ENCODE measurements around the gene SHF.

The SHF gene, protein sequence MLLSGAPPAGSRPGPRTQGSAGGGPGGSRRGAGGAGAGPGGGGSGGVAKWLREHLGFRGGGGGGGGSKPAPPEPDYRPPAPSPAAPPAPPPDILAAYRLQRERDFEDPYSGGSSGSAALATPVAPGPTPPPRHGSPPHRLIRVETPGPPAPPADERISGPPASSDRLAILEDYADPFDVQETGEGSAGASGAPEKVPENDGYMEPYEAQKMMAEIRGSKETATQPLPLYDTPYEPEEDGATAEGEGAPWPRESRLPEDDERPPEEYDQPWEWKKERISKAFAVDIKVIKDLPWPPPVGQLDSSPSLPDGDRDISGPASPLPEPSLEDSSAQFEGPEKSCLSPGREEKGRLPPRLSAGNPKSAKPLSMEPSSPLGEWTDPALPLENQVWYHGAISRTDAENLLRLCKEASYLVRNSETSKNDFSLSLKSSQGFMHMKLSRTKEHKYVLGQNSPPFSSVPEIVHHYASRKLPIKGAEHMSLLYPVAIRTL

DNA sequence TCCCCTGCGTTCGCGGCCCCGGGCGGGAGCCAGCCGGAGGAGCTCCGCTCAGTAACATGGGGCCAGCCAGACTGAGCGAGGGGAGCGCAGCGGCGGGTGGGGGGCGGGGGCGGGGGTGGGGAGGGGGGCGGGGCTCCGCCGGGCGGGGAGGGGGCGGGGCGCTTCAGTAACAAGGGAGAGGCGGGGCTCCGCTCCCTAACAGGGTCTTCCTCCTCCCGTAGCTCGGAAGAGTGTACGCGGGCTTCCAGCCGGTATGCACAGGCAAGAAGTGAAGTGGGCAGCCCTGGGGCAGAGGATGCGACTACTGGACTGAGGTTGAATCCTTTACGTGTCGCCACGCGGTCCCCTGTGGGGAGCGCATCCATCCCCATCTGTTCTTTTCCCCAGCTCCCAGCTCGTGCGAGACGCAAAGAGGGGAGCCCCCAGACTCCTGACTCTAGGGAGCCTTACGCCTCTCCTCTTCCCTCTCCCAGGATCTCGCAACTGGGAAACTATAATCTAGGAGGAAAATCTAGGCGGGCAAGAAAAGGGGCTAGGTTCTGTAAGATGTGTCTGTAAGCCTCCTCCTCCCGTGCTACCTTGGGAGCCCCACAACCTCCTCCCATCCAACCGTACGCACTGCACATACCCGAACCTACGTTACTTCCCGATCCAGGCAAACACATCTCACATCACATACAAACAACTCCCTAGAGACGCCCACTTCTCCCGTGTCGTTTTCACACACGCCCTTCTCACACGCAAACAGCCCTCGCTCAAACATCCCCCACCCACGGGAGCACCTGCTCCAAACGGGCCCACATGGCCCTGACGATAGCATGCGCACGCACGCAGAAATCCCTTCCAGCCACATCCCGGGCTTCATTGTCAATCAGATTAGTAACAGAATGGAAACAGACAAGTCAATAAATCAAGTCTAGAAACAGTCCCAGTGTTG is at the start of gene SHF:
SHF (minus strand) TSS at position 73 of the 937 bp plus-strand sequence; CDS start at position 58, 15 bp downstream.
- in situ Hi-C loops (cut with MboI; ENCODE audit: low sequenced_read_pairs), result loop anchor here (25.0 kb wide), 1 partner anchor 449 kb away; the partner anchor contains the start of gene SQOR

GRCh38 chr15:45236806-45237205 is 49.0 kb upstream of the SHF start:
- in situ Hi-C loops (cut with MboI; ENCODE audit: low sequenced_read_pairs), result loop anchor here (10.0 kb wide), 1 partner anchor 88 kb away; no protein-coding TSS in a partner anchor

DNA sequence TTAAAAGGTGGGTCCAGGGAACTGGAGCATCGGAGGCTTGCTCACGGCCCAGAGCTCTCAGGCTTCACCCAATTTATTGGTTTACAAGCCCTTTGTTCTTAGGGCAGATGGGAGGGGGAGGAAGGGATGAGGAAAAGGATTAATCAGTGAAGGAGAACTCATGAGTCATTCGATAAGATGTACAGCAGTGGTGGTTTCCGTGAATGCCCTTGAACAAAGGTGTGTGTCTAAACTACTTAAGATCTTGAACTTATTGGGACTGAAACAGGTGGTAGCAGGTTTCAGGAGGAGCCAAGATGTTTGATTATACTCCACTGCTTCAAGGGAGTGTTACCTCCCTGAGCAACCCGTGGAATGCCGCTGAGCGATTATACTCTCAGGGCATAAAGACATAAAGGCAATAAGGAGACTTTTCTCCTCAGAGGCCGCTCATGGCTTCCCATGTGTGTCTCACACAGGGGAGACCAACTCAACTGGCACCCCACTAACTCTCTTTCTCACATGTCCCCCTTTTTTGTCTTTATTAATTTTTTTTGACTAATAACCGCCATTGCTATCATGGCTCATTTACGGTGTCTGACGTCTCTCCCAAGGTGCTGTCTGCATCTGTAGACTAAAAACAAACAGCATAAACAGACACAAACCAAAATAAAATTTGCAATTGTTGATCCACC is 46.9 kb upstream of the SHF start:
- in situ Hi-C loops (cut with MboI; ENCODE audit: low sequenced_read_pairs), result loop anchor here (10.0 kb wide), 1 partner anchor 90 kb away; no protein-coding TSS in a partner anchor

- in situ Hi-C loops (cut with MboI; ENCODE audit: low sequenced_read_pairs), result loop anchor here (10.0 kb wide), 1 partner anchor 93 kb away; no protein-coding TSS in a partner anchor
Measured at GRCh38 chr15:45231864-45232562, 44.2 kb upstream of the SHF start.

- in situ Hi-C loops (cut with MboI; ENCODE audit: low sequenced_read_pairs), result loop anchor here (10.0 kb wide), 1 partner anchor 94 kb away; no protein-coding TSS in a partner anchor
Measured at GRCh38 chr15:45231132-45231531, 43.4 kb upstream of the SHF start.

- in situ Hi-C loops (cut with MboI; ENCODE audit: low sequenced_read_pairs), result loop anchor here (10.0 kb wide), 1 partner anchor 94 kb away; no protein-coding TSS in a partner anchor
Measured at GRCh38 chr15:45230245-45230965, 42.6 kb upstream of the SHF start.

DNA sequence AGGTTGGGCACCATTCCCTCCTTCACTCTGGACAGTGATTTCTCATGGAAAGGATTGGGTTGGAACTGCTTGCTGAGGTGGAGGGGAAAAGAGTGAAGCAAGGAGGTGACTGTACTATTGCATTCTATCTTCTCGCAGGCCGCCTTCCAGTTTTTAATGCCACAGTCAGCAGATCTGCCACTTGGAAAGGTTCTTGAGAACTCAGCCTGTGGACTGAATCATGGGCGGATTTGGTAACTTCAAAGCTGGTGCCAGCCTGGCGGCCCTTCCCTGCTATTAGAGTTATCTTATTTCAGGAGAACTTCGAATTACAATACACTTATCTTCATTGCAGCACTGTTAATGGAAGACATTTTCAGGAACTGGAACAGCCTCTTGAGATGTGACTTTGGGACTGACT is 41.2 kb upstream of the SHF start:
- in situ Hi-C loops (cut with MboI; ENCODE audit: low sequenced_read_pairs), result no loop called here

DNA sequence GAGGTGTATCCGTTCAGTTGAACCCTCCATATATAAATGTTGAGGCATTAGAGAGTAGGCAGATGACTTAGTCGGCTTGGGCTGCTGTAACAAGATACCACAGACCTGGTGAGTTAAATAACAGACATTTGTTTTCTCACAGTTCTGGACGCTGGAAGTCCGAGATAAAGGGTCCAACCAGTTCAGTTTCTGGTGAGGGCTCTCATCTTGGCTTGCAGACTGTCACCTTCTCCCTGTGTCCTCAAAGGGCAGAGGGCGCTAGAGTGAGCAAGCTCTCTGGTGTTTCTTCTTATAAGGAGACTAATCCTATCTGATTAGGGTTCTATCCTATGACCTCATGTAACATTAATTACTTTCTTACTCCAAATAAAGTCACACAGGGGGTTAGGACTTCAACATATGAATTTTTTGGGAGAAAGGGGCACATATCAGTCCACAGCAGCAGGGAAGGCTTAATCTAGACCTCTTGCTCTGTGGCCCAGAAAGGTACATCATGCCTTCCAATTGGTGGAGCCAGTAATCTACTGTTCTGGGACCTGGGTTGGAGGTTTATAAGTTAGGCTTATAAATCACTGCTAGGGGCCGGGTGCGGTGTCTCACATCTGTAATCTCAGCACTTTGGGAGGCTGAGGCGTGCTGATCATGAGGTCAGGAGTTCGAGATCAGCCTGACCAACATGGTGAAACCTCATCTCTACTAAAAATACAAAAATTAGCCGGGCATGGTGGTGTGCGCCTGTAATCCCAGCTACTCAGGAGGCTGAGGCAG is 37.9 kb upstream of the SHF start:
- in situ Hi-C loops (cut with MboI; ENCODE audit: low sequenced_read_pairs), result no loop called here

- in situ Hi-C loops (cut with MboI; ENCODE audit: low sequenced_read_pairs), result no loop called here
Measured at GRCh38 chr15:45224621-45225217, 37.0 kb upstream of the SHF start.

- in situ Hi-C loops (cut with MboI; ENCODE audit: low sequenced_read_pairs), result no loop called here
Measured at GRCh38 chr15:45221967-45222366, 34.2 kb upstream of the SHF start.

- in situ Hi-C loops (cut with MboI; ENCODE audit: low sequenced_read_pairs), result no loop called here
Measured at GRCh38 chr15:45221053-45221599, 33.4 kb upstream of the SHF start.

DNA sequence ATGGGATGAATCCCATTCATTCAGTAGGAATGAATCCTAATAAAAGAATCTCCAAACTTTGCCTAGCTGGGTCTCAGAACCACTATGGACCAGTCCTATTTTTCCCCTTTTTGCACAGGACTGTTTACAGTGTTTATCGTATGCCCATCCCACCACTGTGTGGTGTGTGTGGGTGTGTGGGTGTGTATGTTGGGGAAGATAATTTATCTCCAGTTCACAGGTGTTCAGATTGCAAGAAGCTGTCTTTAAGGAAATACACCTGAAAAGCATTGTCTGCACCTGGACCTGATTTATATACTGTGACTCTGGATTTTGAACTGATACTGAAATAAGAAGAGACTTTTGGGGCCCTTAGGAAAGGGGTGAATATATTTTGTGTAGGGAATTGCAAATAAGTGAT is 24.7 kb upstream of the SHF start:
- in situ Hi-C loops (cut with MboI; ENCODE audit: low sequenced_read_pairs), result no loop called here

DNA sequence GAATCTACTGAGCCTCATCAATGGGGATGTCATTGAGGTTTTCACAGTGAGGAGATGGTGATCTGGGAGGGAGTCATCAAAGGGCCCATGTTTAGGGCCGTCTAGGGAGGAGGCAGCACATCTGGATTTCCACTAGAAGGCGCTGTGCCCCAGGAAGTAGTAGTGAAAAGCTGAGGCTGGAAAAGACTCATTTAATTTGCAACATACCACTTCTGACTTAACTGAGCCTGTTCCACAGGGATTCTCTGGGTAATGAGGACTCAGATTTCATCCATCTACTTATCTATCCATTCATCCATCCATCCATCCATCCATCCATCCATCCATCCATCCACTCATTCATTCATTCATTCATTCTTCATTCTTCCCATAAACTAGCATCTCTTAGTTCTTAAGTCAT is 17.4 kb upstream of the SHF start:
- in situ Hi-C loops (cut with MboI; ENCODE audit: low sequenced_read_pairs), result no loop called here

DNA sequence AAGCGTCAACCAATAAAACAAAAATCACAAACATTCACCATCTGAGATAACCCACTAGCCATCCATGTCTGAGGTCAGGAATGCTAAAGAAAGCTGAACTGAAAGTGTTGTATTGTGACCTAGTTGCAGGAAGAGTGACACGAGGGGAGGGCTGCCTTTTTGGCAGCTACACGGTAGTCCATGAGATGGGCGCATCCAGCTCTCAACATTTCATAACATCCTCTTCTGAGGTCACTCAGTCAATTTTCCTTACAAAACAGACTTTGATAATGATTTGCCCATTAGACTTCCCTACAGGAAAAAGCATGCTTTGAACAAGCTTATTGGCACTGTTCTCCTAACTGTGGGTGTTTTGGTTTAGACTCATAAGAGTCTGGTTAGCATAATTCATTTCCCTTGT is 15.4 kb upstream of the SHF start:
- in situ Hi-C loops (cut with MboI; ENCODE audit: low sequenced_read_pairs), result no loop called here

- in situ Hi-C loops (cut with MboI; ENCODE audit: low sequenced_read_pairs), result no loop called here
Measured at GRCh38 chr15:45201869-45202268, 14.1 kb upstream of the SHF start.

- in situ Hi-C loops (cut with MboI; ENCODE audit: low sequenced_read_pairs), result no loop called here
Measured at GRCh38 chr15:45201557-45201859, 13.7 kb upstream of the SHF start.

DNA sequence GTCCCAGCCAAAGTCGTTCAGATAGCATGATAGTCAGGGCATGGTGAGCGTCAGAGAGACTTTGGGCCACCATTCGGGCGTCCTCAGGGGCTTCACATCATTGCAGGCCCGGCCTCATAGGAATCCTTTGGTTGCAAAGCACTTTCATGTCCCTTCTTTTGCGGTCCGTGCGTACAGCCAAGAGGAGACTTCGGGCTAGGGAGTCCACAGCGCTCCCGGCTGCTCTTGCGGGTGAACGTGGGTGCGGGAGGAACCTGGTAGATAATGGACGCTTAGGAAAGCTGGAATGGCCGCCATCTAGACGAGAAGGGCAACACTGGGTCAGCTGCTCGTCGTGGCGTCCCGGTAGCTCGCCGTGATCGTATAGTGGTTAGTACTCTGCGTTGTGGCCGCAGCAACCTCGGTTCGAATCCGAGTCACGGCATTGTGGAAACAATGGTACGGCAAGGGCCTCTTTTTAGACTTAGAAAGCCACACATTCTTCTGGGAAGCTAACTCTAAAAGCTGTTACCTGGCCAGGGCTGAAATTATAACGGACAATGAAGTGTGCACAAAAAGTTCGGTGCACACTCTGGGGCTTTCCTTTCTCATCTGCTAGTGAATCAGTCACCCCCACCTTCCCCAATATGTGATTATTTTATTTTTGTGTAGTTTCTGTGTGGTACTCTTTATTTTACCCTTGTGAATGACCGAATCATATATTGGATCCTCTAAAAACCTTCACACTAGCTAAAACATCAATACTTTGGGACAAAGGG is 13.2 kb upstream of the SHF start:
- in situ Hi-C loops (cut with MboI; ENCODE audit: low sequenced_read_pairs), result no loop called here

Measured in HL-60/S4 treated with phorbol 12-myristate 13-acetate at 8.2 ng/mL for 4 days and 3 days (cell line).